Endothelial cell of umbilical vein (primary cell): Measurements from ENCODE around the gene TRIM62. TPM values are rescaled to one million over a fixed set of nuclear protein-coding genes. Genes with fewer than 3 reads are reported as not detected.

Experiments used
- BruUV-seq: library from RNA; stranded (reverse); fragments of 400-500 nt; replicated peaks from 2 replicates; lab custom pipeline; 2021; lab: Mats Ljungman, UMichigan
- CTCF ChIA-PET: fragments of 300-600, 350-600 bp; sonication (Branson Sonifier 250); formaldehyde crosslinking; loops from one replicate; lab custom pipeline; 2021; ENCODE audit warnings: antibody characterized with exemption, inconsistent platforms; lab: Charles Lee
- POLR2A ChIA-PET: fragments of 300-600, 350-600 bp; sonication (Branson Sonifier 250); formaldehyde crosslinking; loops from one replicate; lab custom pipeline; 2021; ENCODE audit warnings: antibody characterized with exemption, inconsistent platforms; lab: Charles Lee
- DNase-seq: peaks from one replicate; pipeline ENCODE4 v3.0.0-alpha.2; 2011; ENCODE audit warnings: low read depth, low spot score
- FAIRE-seq: peaks from 2 replicates; lab custom pipeline; 2011; peaks lifted over from hg19 to GRCh38; lab: Jason Lieb, UNC
- H2AFZ ChIP-seq: 2 replicates; pipeline ENCODE4 v1.6.0; 2012; ENCODE audit warnings: low read depth, low read length, control low read depth, inconsistent platforms
- H3K27ac ChIP-seq: 2 replicates; pipeline ENCODE4 v1.5.1; 2011; ENCODE audit warnings: low read depth, mild to moderate bottlenecking, control low read depth, low read length, moderate library complexity; ENCODE audit not compliant: insufficient read depth
- H3K27me3 ChIP-seq, 2 experiments: 2 replicates each; pipeline versions ENCODE4 v1.6.0 to v1.6.1; 2011; ENCODE audit warnings: low read length in 2 of 2, mixed read lengths in 1 of 2; ENCODE audit not compliant: control insufficient read depth in 2 of 2, insufficient read depth in 2 of 2
- H3K36me3 ChIP-seq, 2 experiments: 2 replicates in 1 of 2; 3 replicates in 1 of 2; pipeline ENCODE4 v1.5.1; 2011; ENCODE audit warnings: low read length in 2 of 2, mild to moderate bottlenecking in 1 of 2, moderate library complexity in 1 of 2; ENCODE audit not compliant: control insufficient read depth in 2 of 2, insufficient read depth in 2 of 2; ENCODE audit errors: extremely low read depth in 1 of 2
- H3K4me1 ChIP-seq: 3 replicates; pipeline ENCODE4 v1.5.1; 2011; ENCODE audit warnings: mild to moderate bottlenecking, low read length; ENCODE audit not compliant: control insufficient read depth, insufficient read depth; ENCODE audit errors: extremely low read depth
- H3K4me2 ChIP-seq: 2 replicates; pipeline ENCODE4 v1.6.1; 2011; ENCODE audit warnings: low read length, control low read depth, mixed read lengths; ENCODE audit not compliant: insufficient read depth
- H3K4me3 ChIP-seq, 3 experiments: fragments of 200-600 bp in 1 of 3; sonication (generic), shearing (Covaris generic) in 1 of 3; replicated peaks in 1 of 3; 2 replicates each; pipeline ENCODE4 v1.5.1; 2011 to 2016; ENCODE audit warnings: control low read depth in 3 of 3, low read length in 3 of 3, mild to moderate bottlenecking in 2 of 3, inconsistent platforms in 1 of 3, low read depth in 1 of 3, moderate library complexity in 1 of 3; ENCODE audit not compliant: insufficient read depth in 1 of 3
- H3K79me2 ChIP-seq: 2 replicates; pipeline ENCODE4 v1.6.0; 2012; ENCODE audit warnings: low read length, inconsistent platforms; ENCODE audit not compliant: control insufficient read depth, insufficient read depth
- H3K9ac ChIP-seq: replicated peaks from 2 replicates; pipeline ENCODE3; 2011; ENCODE audit warnings: low read length, control low read depth; ENCODE audit not compliant: insufficient read depth; ENCODE audit errors: extremely low read depth
- H3K9me1 ChIP-seq: replicated peaks from 3 replicates; pipeline ENCODE4 v1.6.0; 2011; ENCODE audit warnings: mild to moderate bottlenecking, low read length; ENCODE audit not compliant: control insufficient read depth, insufficient read depth; ENCODE audit errors: extremely low read depth
- H3K9me3 ChIP-seq: replicated peaks from 2 replicates; pipeline ENCODE4 v1.5.1; 2012; ENCODE audit warnings: low read length, inconsistent platforms; ENCODE audit not compliant: control insufficient read depth, insufficient read depth
- H4K20me1 ChIP-seq: replicated peaks from 2 replicates; pipeline ENCODE3; 2011; ENCODE audit warnings: mild to moderate bottlenecking, low read length; ENCODE audit not compliant: control insufficient read depth, insufficient read depth; ENCODE audit errors: extremely low read depth
- EZH2 ChIP-seq: IDR thresholded peaks from 2 replicates; pipeline ENCODE4 v1.6.1; 2012; ENCODE audit warnings: borderline replicate concordance, low read depth, mild to moderate bottlenecking, moderate library complexity, low read length, inconsistent platforms; ENCODE audit not compliant: severe bottlenecking
- FOS ChIP-seq: IDR thresholded peaks from 2 replicates; pipeline ENCODE4 v1.6.1; 2011; ENCODE audit warnings: mild to moderate bottlenecking, low read length, moderate library complexity, borderline replicate concordance; ENCODE audit not compliant: insufficient read depth
- GATA2 ChIP-seq: IDR thresholded peaks from 2 replicates; pipeline ENCODE4 v1.7.0; 2011; ENCODE audit warnings: low read depth, mild to moderate bottlenecking, moderate library complexity, mixed read lengths, low read length; ENCODE audit not compliant: insufficient read length, insufficient read depth
- JUN ChIP-seq: IDR thresholded peaks from 2 replicates; pipeline ENCODE4 v1.6.1; 2011; ENCODE audit warnings: borderline replicate concordance, low read depth; ENCODE audit not compliant: insufficient read length, insufficient read depth
- MYC ChIP-seq: IDR thresholded peaks from one replicate; pipeline ENCODE4 v1.6.1; 2011; ENCODE audit warnings: mild to moderate bottlenecking, low read depth, low read length
- POLR2A ChIP-seq: IDR thresholded peaks from 2 replicates; pipeline ENCODE4 v1.6.1; 2012; ENCODE audit warnings: low read depth, mild to moderate bottlenecking, control low read depth, low read length
- POLR2AphosphoS5 ChIP-seq: IDR thresholded peaks from 2 replicates; pipeline ENCODE4 v1.6.1; 2012; ENCODE audit warnings: low read depth, mild to moderate bottlenecking, control low read depth, low read length, moderate library complexity; ENCODE audit not compliant: insufficient read depth
- dilution Hi-C: fragments of 300-500 bp; cut with MboI; formaldehyde crosslinking; loops from one replicate; pipeline ENCODE4 v1.15.0; 2019; ENCODE audit warnings: low sequenced_read_pairs; ENCODE audit not compliant: extremely low pct_ligation_motif_present
- intact Hi-C: fragments of 100-400 bp; cut with micrococcal nuclease; formaldehyde crosslinking; loops from one replicate; pipeline ENCODE4 v1.10.0; 2022
- polyA plus RNA-seq, 4 experiments: library from polyadenylated mRNA; depleted of rRNA in 3 of 4; stranded (reverse) in 3 of 4; unstranded in 1 of 4; fragments of >200 nt; gene quantifications; 2 replicates each; pipeline versions ENCODE4 v1.2.1 to v1.2.3, GENCODE V29; 2011 to 2012; ENCODE audit warnings: missing spikeins in 1 of 4
- total RNA-seq: library from RNA; stranded (reverse); gene quantifications from 2 replicates; pipeline ENCODE4 v1.2.3, GENCODE V29; 2021
- TF ChIP-seq, protein P1 (sequence below), 2 donors: IDR thresholded peaks; 1 replicate in 1 of 2; 2 replicates in 1 of 2; pipeline ENCODE4 v1.5.1; 2011; ENCODE audit warnings: low read length in 2 of 2, mild to moderate bottlenecking in 2 of 2, moderate library complexity in 2 of 2, control low read depth in 1 of 2, inconsistent platforms in 1 of 2, low read depth in 1 of 2; ENCODE audit not compliant: insufficient read depth in 1 of 2; ENCODE audit errors: extremely low read depth in 1 of 2
- TF ChIP-seq, protein P2 (sequence below): IDR thresholded peaks from 2 replicates; pipeline ENCODE4 v1.6.1; 2011; ENCODE audit not compliant: insufficient read depth, insufficient read length

The TRIM62 gene
- total and polyA plus RNA-seq, 2 donors (not counting 3 experiments of a cell fraction or from before 2014, with no cell fraction given): 8.3 to 9.3 TPM

DNA sequence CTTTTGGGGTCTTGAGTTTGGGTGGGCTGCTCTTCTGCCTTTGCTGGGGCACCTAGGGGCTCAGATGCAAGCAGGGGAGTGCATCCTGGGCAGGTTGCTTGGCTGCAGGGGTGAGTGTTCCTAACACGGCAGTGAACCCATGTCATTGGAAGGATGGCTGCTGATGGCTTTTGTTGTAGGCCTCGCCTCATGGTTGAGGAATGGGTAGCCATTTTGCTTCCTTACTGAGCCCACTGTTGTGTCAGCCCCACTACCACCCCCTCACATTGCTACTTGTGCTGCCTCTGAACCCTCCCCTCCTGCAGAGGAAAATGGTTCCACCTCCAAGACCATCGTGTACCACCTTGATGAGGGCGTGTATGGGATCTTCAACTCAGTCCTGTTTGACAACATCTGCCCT lies 84.1 kb downstream of the TRIM62 start:
- CTCF ChIA-PET: interaction anchor here (2.3 kb wide), 1 partner anchor 515 kb away, joined by 15 read pairs; no protein-coding TSS in a partner anchor
- Histone ChIP-seq H2AFZ (no peak overlapping the region), H3K36me3 (no peaks in the 10 kb centered on the region), H3K9me3 (no peaks in the 10 kb centered on the region), H3K4me2 (no peak overlapping the region), H3K9me1 (no peaks in the 10 kb centered on the region), H3K79me2 (no peaks in the 10 kb centered on the region), H3K4me3 (no peak overlapping the region), H3K27ac (no peak overlapping the region), H3K27me3 (peaks cover 0 to 3% of the 10 kb centered on the region in 2 experiments), H3K4me1 (no peaks in the 10 kb centered on the region), H4K20me1 (no peaks in the 10 kb centered on the region), H3K9ac (no peak overlapping the region)
- no TSS peak for BruUV-seq
- POLR2A ChIA-PET: no interaction called here
- no peak for FAIRE-seq
- intact Hi-C loops: no loop called here
- dilution Hi-C loops: no loop called here
- DNase-seq: no peak
- TF ChIP-seq MYC: no peak
- TF ChIP-seq EZH2: no peak
- no peak for TF ChIP-seq GATA2
- no peak for TF ChIP-seq JUN
- TF ChIP-seq POLR2A: no peak
- no peak for TF ChIP-seq FOS
- TF ChIP-seq, protein P1, sequence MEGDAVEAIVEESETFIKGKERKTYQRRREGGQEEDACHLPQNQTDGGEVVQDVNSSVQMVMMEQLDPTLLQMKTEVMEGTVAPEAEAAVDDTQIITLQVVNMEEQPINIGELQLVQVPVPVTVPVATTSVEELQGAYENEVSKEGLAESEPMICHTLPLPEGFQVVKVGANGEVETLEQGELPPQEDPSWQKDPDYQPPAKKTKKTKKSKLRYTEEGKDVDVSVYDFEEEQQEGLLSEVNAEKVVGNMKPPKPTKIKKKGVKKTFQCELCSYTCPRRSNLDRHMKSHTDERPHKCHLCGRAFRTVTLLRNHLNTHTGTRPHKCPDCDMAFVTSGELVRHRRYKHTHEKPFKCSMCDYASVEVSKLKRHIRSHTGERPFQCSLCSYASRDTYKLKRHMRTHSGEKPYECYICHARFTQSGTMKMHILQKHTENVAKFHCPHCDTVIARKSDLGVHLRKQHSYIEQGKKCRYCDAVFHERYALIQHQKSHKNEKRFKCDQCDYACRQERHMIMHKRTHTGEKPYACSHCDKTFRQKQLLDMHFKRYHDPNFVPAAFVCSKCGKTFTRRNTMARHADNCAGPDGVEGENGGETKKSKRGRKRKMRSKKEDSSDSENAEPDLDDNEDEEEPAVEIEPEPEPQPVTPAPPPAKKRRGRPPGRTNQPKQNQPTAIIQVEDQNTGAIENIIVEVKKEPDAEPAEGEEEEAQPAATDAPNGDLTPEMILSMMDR (IDR thresholded peaks at IDR 0.05; ENCODE audit: extremely low read depth in 1 of 2, insufficient read depth in 1 of 2, low read depth in 1 of 2, low read length in 2 of 2): no peak
- TF ChIP-seq POLR2AphosphoS5: no peak
- TF ChIP-seq, protein P2, sequence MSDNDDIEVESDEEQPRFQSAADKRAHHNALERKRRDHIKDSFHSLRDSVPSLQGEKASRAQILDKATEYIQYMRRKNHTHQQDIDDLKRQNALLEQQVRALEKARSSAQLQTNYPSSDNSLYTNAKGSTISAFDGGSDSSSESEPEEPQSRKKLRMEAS: no peak
